Stomach (tissue), 4 donors: ENCODE results near the gene NIT2.

Source experiments
- CTCF ChIP-seq, 7 experiments: fragments of 450-650 bp in 4 of 7; fragments of 200-600 bp in 3 of 7; sonication (generic) in 3 of 7; IDR thresholded peaks; one replicate each; pipeline ENCODE4 v1.5.1; 2016 to 2019; ENCODE audit warnings: antibody characterized with exemption in 7 of 7, control low read depth in 2 of 7, mild to moderate bottlenecking in 1 of 7
- EP300 ChIP-seq: sonication (generic); formaldehyde crosslinking; IDR thresholded peaks from one replicate; pipeline ENCODE4 v1.6.1; 2017; ENCODE audit warnings: antibody characterized with exemption
- POLR2AphosphoS5 ChIP-seq, 3 donors: sonication (generic); formaldehyde crosslinking; IDR thresholded peaks; one replicate each; pipeline ENCODE4 v1.6.1; 2016; ENCODE audit warnings: antibody characterized with exemption in 3 of 3

- no peak for TF ChIP-seq CTCF (IDR thresholded peaks at IDR 0.05)
- no peak for TF ChIP-seq POLR2AphosphoS5 (IDR thresholded peaks at IDR 0.05)
- TF ChIP-seq EP300: no peak
Measured at GRCh38 chr3:100348727-100349126, 14.2 kb downstream of the NIT2 start.
